Activated T-cell treated with anti-CD3 and anti-CD28 coated beads for 48 hours (primary cell): ENCODE results near the gene PCDHGC3.
A peak's percentile ranks its signal among the peaks of the same experiment; 100 is the strongest.

Source experiments
- DNase-seq: peaks from one replicate; pipeline ENCODE4 v3.0.0-alpha.2; 2020; ENCODE audit warnings: low read depth

The PCDHGC3 gene

GRCh38 chr5:141508440-141508797 lies 32.7 kb downstream of the PCDHGC3 start:
- DNase-seq, result no peak

GRCh38 chr5:141508798-141509611 lies 33.2 kb downstream of the PCDHGC3 start:
- no peak for DNase-seq

- no peak for DNase-seq
Measured at GRCh38 chr5:141510160-141510559, 34.4 kb downstream of the PCDHGC3 start.

- DNase-seq, result no peak
Measured at GRCh38 chr5:141510850-141511601, 35.3 kb downstream of the PCDHGC3 start.

- no peak for DNase-seq
Measured at GRCh38 chr5:141511771-141512325, 36.1 kb downstream of the PCDHGC3 start.

- DNase-seq, result peak; percentile 77
Measured at GRCh38 chr5:141512390-141512910, 36.7 kb downstream of the PCDHGC3 start.

- DNase-seq, result peak; percentile 31
Measured at GRCh38 chr5:141512911-141513626, 37.3 kb downstream of the PCDHGC3 start.

- DNase-seq, result peak; percentile 68
Measured at GRCh38 chr5:141513627-141514329, 38.0 kb downstream of the PCDHGC3 start.

- peak; percentile 11 for DNase-seq
Measured at GRCh38 chr5:141514330-141515133, 38.8 kb downstream of the PCDHGC3 start.

- DNase-seq, result no peak
Measured at GRCh38 chr5:141515141-141515540, 39.4 kb downstream of the PCDHGC3 start.

- no peak for DNase-seq
Measured at GRCh38 chr5:141515946-141516671, 40.3 kb downstream of the PCDHGC3 start.

- no peak for DNase-seq
Measured at GRCh38 chr5:141516672-141517025, 40.9 kb downstream of the PCDHGC3 start.

- no peak for DNase-seq
Measured at GRCh38 chr5:141517312-141517711, 41.5 kb downstream of the PCDHGC3 start.

- DNase-seq, result no peak
Measured at GRCh38 chr5:141517880-141518617, 42.3 kb downstream of the PCDHGC3 start.

- DNase-seq, result no peak
Measured at GRCh38 chr5:141518618-141519015, 42.9 kb downstream of the PCDHGC3 start.

- no peak for DNase-seq
Measured at GRCh38 chr5:141519605-141520565, 44.1 kb downstream of the PCDHGC3 start.

- DNase-seq, result no peak
Measured at GRCh38 chr5:141521244-141521781, 45.5 kb downstream of the PCDHGC3 start.

- DNase-seq, result no peak
Measured at GRCh38 chr5:141522301-141522700, 46.5 kb downstream of the PCDHGC3 start.
